ENCODE measurements around the gene PLPPR1. TPM values are rescaled to one million over a fixed set of nuclear protein-coding genes. Genes with fewer than 3 reads are reported as not detected.

The PLPPR1 gene
- polyA plus RNA-seq, 1 of the 3 experiments (the other 2 are of a cell fraction), result not detected

DNA sequence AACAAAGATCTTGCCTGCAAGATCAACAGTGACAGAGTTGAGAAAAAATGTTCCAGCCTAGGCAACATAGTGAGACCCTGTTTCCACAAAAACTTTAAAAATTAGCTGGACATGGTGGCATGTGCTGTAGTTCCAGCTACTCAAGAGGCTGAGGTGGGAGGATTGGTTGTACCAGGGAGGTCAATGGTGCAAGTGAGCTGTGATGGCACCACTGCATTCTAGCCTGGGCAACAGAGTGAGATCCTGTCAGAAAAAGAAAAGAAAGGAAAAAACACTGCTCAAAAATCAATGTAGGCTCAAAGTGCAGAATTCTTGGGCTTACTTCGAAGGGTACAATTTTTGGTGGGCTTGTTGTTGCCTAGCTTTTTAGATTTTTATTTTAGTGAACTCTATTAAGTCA is 145.4 kb downstream of the PLPPR1 start:
- no peaks in the 10 kb centered on the region for H3F3A ChIP-seq (replicated peaks; ENCODE audit: insufficient read depth)
- no peaks in the 10 kb centered on the region for H3K36me3 ChIP-seq (replicated peaks in 1 of 2; ENCODE audit: control insufficient read depth in 1 of 2, insufficient read depth in 2 of 2, low read length in 1 of 2)
- no peak overlapping the region for H2AFZ ChIP-seq (ENCODE audit: low read depth)
- no peaks in the 10 kb centered on the region for H3K4me1 ChIP-seq (ENCODE audit: control insufficient read depth in 1 of 2, insufficient read depth in 2 of 2, low read depth in 1 of 2, low read length in 1 of 2)
- DNase-seq, result no peak
- H3K4me3 ChIP-seq (ENCODE audit: low read depth in 2 of 2, low read length in 1 of 2), result no peak overlapping the region
- H3K4me2 ChIP-seq, result no peak overlapping the region
- no peak for TF ChIP-seq NFIC (IDR thresholded peaks at IDR 0.05; ENCODE audit: borderline replicate concordance)
- TF ChIP-seq ELF1 (IDR thresholded peaks at IDR 0.05), result no peak
- TF ChIP-seq, protein P1, sequence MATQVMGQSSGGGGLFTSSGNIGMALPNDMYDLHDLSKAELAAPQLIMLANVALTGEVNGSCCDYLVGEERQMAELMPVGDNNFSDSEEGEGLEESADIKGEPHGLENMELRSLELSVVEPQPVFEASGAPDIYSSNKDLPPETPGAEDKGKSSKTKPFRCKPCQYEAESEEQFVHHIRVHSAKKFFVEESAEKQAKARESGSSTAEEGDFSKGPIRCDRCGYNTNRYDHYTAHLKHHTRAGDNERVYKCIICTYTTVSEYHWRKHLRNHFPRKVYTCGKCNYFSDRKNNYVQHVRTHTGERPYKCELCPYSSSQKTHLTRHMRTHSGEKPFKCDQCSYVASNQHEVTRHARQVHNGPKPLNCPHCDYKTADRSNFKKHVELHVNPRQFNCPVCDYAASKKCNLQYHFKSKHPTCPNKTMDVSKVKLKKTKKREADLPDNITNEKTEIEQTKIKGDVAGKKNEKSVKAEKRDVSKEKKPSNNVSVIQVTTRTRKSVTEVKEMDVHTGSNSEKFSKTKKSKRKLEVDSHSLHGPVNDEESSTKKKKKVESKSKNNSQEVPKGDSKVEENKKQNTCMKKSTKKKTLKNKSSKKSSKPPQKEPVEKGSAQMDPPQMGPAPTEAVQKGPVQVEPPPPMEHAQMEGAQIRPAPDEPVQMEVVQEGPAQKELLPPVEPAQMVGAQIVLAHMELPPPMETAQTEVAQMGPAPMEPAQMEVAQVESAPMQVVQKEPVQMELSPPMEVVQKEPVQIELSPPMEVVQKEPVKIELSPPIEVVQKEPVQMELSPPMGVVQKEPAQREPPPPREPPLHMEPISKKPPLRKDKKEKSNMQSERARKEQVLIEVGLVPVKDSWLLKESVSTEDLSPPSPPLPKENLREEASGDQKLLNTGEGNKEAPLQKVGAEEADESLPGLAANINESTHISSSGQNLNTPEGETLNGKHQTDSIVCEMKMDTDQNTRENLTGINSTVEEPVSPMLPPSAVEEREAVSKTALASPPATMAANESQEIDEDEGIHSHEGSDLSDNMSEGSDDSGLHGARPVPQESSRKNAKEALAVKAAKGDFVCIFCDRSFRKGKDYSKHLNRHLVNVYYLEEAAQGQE (IDR thresholded peaks at IDR 0.05; ENCODE audit: low read depth, low read length), result no peak
- H3K9me3 ChIP-seq, result no peaks in the 10 kb centered on the region; the same call in 1 of the 2 replicates
- WGBS (ENCODE audit: low lambda C conversion rate), result 0% methylated on average over 1 of the region's 1 CpG
- ChIA-PET CTCF (no interaction called here), POLR2A (no interaction called here)
- H3K27me3 ChIP-seq (ENCODE audit: insufficient read depth), result no peaks in the 10 kb centered on the region
- no peaks in the 10 kb centered on the region for H4K20me1 ChIP-seq (ENCODE audit: insufficient read depth)
- no peak overlapping the region for H3K9ac ChIP-seq
- H3K9me2 ChIP-seq, result no peaks in the 10 kb centered on the region
- no peak overlapping the region for H3K27ac ChIP-seq (ENCODE audit: low read depth in 2 of 2, low read length in 1 of 2)
- no peaks in the 10 kb centered on the region for H3K79me2 ChIP-seq (ENCODE audit: insufficient read depth)

- no peak overlapping the region for H3K9ac ChIP-seq
- no peak overlapping the region for H2AFZ ChIP-seq (ENCODE audit: low read depth)
- no peaks in the 10 kb centered on the region for H3K9me2 ChIP-seq
- no peak overlapping the region for H3K27ac ChIP-seq (ENCODE audit: low read depth in 2 of 2, low read length in 1 of 2)
- ChIA-PET CTCF (no interaction called here), POLR2A (no interaction called here)
- no peaks in the 10 kb centered on the region for H3F3A ChIP-seq (replicated peaks; ENCODE audit: insufficient read depth)
- no peak overlapping the region for H3K4me3 ChIP-seq (ENCODE audit: low read depth in 2 of 2, low read length in 1 of 2)
- H3K4me2 ChIP-seq, result no peak overlapping the region
- no peaks in the 10 kb centered on the region for H3K9me3 ChIP-seq
- TF ChIP-seq CHD2 (IDR thresholded peaks at IDR 0.05; ENCODE audit: low read length, partially characterized antibody) (no peak), CTCF (IDR thresholded peaks at IDR 0.05) (peak; percentile 36; the same call in 1 of the 2 replicates), SMC3 (IDR thresholded peaks at IDR 0.05; ENCODE audit: low read depth, low read length) (no peak), MXI1 (IDR thresholded peaks at IDR 0.05; ENCODE audit: low read depth, low read length) (no peak), NRF1 (IDR thresholded peaks at IDR 0.05; ENCODE audit: low read depth, low read length) (no peak), FOXM1 (IDR thresholded peaks at IDR 0.05; ENCODE audit: low read depth) (no peak), ELF1 (IDR thresholded peaks at IDR 0.05) (no peak)
- no peaks in the 10 kb centered on the region for H3K36me3 ChIP-seq (replicated peaks in 1 of 2; ENCODE audit: control insufficient read depth in 1 of 2, insufficient read depth in 2 of 2, low read length in 1 of 2)
- 33% methylated on average over 5 of the region's 5 CpGs for WGBS (ENCODE audit: low lambda C conversion rate)
- no peak for DNase-seq
- H3K79me2 ChIP-seq (ENCODE audit: insufficient read depth), result no peaks in the 10 kb centered on the region
- H4K20me1 ChIP-seq (ENCODE audit: insufficient read depth), result no peaks in the 10 kb centered on the region
- no peaks in the 10 kb centered on the region for H3K27me3 ChIP-seq (ENCODE audit: insufficient read depth)
- no peaks in the 10 kb centered on the region for H3K4me1 ChIP-seq (ENCODE audit: control insufficient read depth in 1 of 2, insufficient read depth in 2 of 2, low read depth in 1 of 2, low read length in 1 of 2)
These were observed 147.9 kb downstream of the PLPPR1 start for GRCh38 chr9:101176384-101176783.
